HepG2 (cell line): Measurements from ENCODE around the gene ENPP1. TPM values are rescaled to one million over a fixed set of nuclear protein-coding genes. Genes with fewer than 3 reads are reported as not detected.

Source experiments
- ATAC-seq: fragments of 200-7000 bp; cut with Tn5 transposase; 3 replicates; pipeline ENCODE4 v1.9.1; 2020; ENCODE audit warnings: mild to moderate bottlenecking, moderate library complexity
- BruUV-seq: library from RNA; stranded (reverse); fragments of 400-500 nt; replicated peaks from 2 replicates; lab custom pipeline; 2021; lab: Mats Ljungman, UMichigan
- CTCF ChIA-PET: fragments of 300-600 bp; formaldehyde crosslinking; extraction: SDS; loops from one replicate; lab custom pipeline; 2021; ENCODE audit warnings: low total read pairs, inconsistent platforms, low intra/inter-chr PET ratio; lab: Yijun Ruan, JAX
- POLR2A ChIA-PET: fragments of 350-600 bp; sonication (Branson Sonifier 250); formaldehyde crosslinking; loops from one replicate; lab custom pipeline; 2020; ENCODE audit warnings: antibody characterized with exemption, inconsistent platforms; lab: Yijun Ruan, JAX
- DNase-seq: peaks from one replicate; pipeline ENCODE4 v3.0.0-alpha.2; 2015; ENCODE audit warnings: low spot score
- FAIRE-seq: peaks from 3 replicates; lab custom pipeline; 2011; peaks lifted over from hg19 to GRCh38; lab: Jason Lieb, UNC
- H2AFZ ChIP-seq: one replicate; pipeline ENCODE4 v1.6.1; 2011; ENCODE audit warnings: low read length, inconsistent platforms
- H3K27ac ChIP-seq: fragments of 300-600 bp; 3 replicates; pipeline ENCODE4 v1.8.0; 2011; ENCODE audit warnings: mixed run types, mild to moderate bottlenecking, mixed read lengths, low read length, inconsistent platforms; ENCODE audit not compliant: insufficient read depth; ENCODE audit errors: extremely low read length
- H3K27me3 ChIP-seq, 2 experiments: fragments of 200-600 bp in 1 of 2; 2 replicates in 1 of 2; 3 replicates in 1 of 2; pipeline versions ENCODE4 v1.6.0 to v1.8.0; 2011; ENCODE audit warnings: low read length in 2 of 2, mild to moderate bottlenecking in 2 of 2, moderate library complexity in 2 of 2, inconsistent platforms in 1 of 2; ENCODE audit not compliant: insufficient read depth in 2 of 2, control insufficient read depth in 1 of 2
- H3K36me3 ChIP-seq, 2 experiments: fragments of 200-600 bp in 1 of 2; replicated peaks in 1 of 2; 2 replicates in 1 of 2; 3 replicates in 1 of 2; pipeline versions ENCODE4 v1.5.1 to v1.8.0; 2011; ENCODE audit warnings: low read length in 2 of 2, inconsistent platforms in 1 of 2; ENCODE audit not compliant: insufficient read depth in 2 of 2, control insufficient read depth in 1 of 2
- H3K4me1 ChIP-seq: 2 replicates; pipeline ENCODE4 v1.5.1; 2012; ENCODE audit warnings: low read length, inconsistent platforms; ENCODE audit not compliant: insufficient read depth
- H3K4me2 ChIP-seq: 2 replicates; pipeline ENCODE4 v1.6.0; 2011; ENCODE audit warnings: low read depth, low read length, inconsistent platforms
- H3K4me3 ChIP-seq, 3 experiments: fragments of 200-600 bp in 1 of 3; sonication (generic), shearing (Covaris generic) in 1 of 3; replicated peaks in 1 of 3; 2 replicates each; pipeline ENCODE4 v1.5.1; 2011 to 2016; ENCODE audit warnings: low read length in 3 of 3, inconsistent platforms in 2 of 3, low read depth in 2 of 3, mild to moderate bottlenecking in 2 of 3, control low read depth in 1 of 3, mixed read lengths in 1 of 3; ENCODE audit not compliant: insufficient read depth in 1 of 3
- H3K79me2 ChIP-seq: one replicate; pipeline ENCODE4 v1.6.1; 2011; ENCODE audit warnings: low read length, inconsistent platforms; ENCODE audit not compliant: insufficient read depth
- H3K9ac ChIP-seq: 2 replicates; pipeline ENCODE4 v1.6.0; 2011; ENCODE audit warnings: mild to moderate bottlenecking, low read depth, low read length, inconsistent platforms; ENCODE audit not compliant: insufficient read depth
- H3K9me3 ChIP-seq: 2 replicates; pipeline ENCODE4 v1.5.1; 2012; ENCODE audit warnings: mild to moderate bottlenecking, low read length
- H4K20me1 ChIP-seq: 2 replicates; pipeline ENCODE4 v1.6.0; 2011; ENCODE audit warnings: inconsistent platforms, mild to moderate bottlenecking, low read length, moderate library complexity; ENCODE audit not compliant: insufficient read depth
- CREB3 ChIP-seq: sonication (generic); formaldehyde crosslinking; IDR thresholded peaks from 2 replicates; pipeline ENCODE4 v1.5.0; 2020; ENCODE audit warnings: missing genetic modification reagents
- EEA1 ChIP-seq: sonication (generic); formaldehyde crosslinking; IDR thresholded peaks from 2 replicates; pipeline ENCODE4 v1.5.1; 2020; ENCODE audit warnings: mild to moderate bottlenecking, missing genetic modification reagents, borderline replicate concordance
- KDM1A ChIP-seq: IDR thresholded peaks from 2 replicates; pipeline ENCODE4 v1.6.1; 2016; ENCODE audit warnings: missing compliant biosample characterization
- TEAD3 ChIP-seq: optimal IDR thresholded peaks from 2 replicates; pipeline ENCODE3; 2016; ENCODE audit warnings: borderline replicate concordance
- ZFP37 ChIP-seq: sonication (generic); formaldehyde crosslinking; IDR thresholded peaks from 2 replicates; pipeline ENCODE4 v1.4.0; 2020; ENCODE audit warnings: missing genetic modification reagents, borderline replicate concordance
- ZNF570 ChIP-seq: sonication (generic); formaldehyde crosslinking; IDR thresholded peaks from 2 replicates; pipeline ENCODE4 v1.4.0; 2020; ENCODE audit warnings: mild to moderate bottlenecking, missing genetic modification reagents, borderline replicate concordance
- ZNF589 ChIP-seq: sonication (generic); formaldehyde crosslinking; conservative IDR thresholded peaks from 2 replicates; pipeline ENCODE4 v1.8.0; 2022; ENCODE audit warnings: mild to moderate bottlenecking, moderate library complexity, missing genetic modification reagents
- WGBS: methylation state at CpG from one replicate; pipeline ENCODE4 v1.1.6; 2017; ENCODE audit warnings: low lambda C conversion rate; 5-methylcytosine and 5-hydroxymethylcytosine counted together
- in situ Hi-C: cut with HindIII; loops from 2 replicates; pipeline ENCODE4 v1.10.0; 2017; ENCODE audit warnings: low pct_unique_long_range_greater_than_20kb; ENCODE audit not compliant: extremely low pct_ligation_motif_present
- intact Hi-C: fragments of 100-400 bp; cut with micrococcal nuclease; formaldehyde crosslinking; loops from one replicate; pipeline ENCODE4 v1.10.0; 2022; ENCODE audit not compliant: unreplicated experiment
- polyA plus RNA-seq, 8 experiments: library from polyadenylated mRNA; depleted of rRNA in 3 of 8; stranded (reverse) in 7 of 8; unstranded in 1 of 8; fragments of >200 nt; fragmentation: Illumina TruSeq in 4 of 8; extraction: Trizol in 4 of 8; gene quantifications; 2 replicates each; pipeline versions ENCODE4 v1.2.1 to v1.2.3, GENCODE V29; 2011 to 2016; ENCODE audit warnings: low read depth in 4 of 8, missing spikeins in 1 of 8, mixed read lengths in 1 of 8; ENCODE audit not compliant: insufficient read depth in 1 of 8
- total RNA-seq, 5 experiments: library from RNA; depleted of rRNA; stranded (reverse); fragments of >200 nt; fragmentation: Illumina TruSeq; extraction: Trizol; gene quantifications; 2 replicates each; pipeline ENCODE4 v1.2.3, GENCODE V29; 2016; ENCODE audit warnings: low read depth in 1 of 5

Gene ENPP1
- total and polyA plus RNA-seq, 2 of the 13 experiments (the other 11 are each of a cell fraction or from before 2014, with no cell fraction given), result 56.5 to 160 TPM

- TF ChIP-seq EEA1, result no peak
These were observed 38.3 kb upstream of the ENPP1 start (continued) for GRCh38 chr6:131769385-131770141.

- no peak for FAIRE-seq
- Histone ChIP-seq H4K20me1 (no peaks in the 10 kb centered on the region), H3K9me3 (no peaks in the 10 kb centered on the region), H3K79me2 (no peaks in the 10 kb centered on the region), H2AFZ (peak overlapping the region; percentile 68), H3K36me3 (no peaks in the 10 kb centered on the region), H3K27ac (peak overlapping the region; percentile 80), H3K9ac (no peak overlapping the region), H3K4me3 (no peak overlapping the region), H3K27me3 (no peaks in the 10 kb centered on the region), H3K4me1 (peaks cover 69% of the 10 kb centered on the region), H3K4me2 (no peak overlapping the region)
- 100% methylated on average over 1 of the region's 1 CpG for WGBS
- 0 out of 2 replicates have a peak, but pooled peaks have one; percentile 35 for TF ChIP-seq ZNF589 (CRISPR knock-in tag)
- TF ChIP-seq ZNF570 (CRISPR knock-in tag), result no peak
- TF ChIP-seq ZFP37, result peak; percentile 81
- no peak for TF ChIP-seq KDM1A (CRISPR knock-in tag)
- peak; percentile 9 for TF ChIP-seq TEAD3
- 0 out of 2 replicates have a peak, but pooled peaks have one; percentile 54 for TF ChIP-seq CREB3 (CRISPR knock-in tag)
- no peak for DNase-seq
- in situ Hi-C loops, result no loop called here
- ChIA-PET CTCF (no interaction called here), POLR2A (no interaction called here)
- no TSS peak for BruUV-seq
- no peak for ATAC-seq
- intact Hi-C loops, result no loop called here
These were observed 37.0 kb upstream of the ENPP1 start for GRCh38 chr6:131770776-131771175.
